Ishikawa (cell line): ENCODE measurements around the gene C11orf21.
A peak's percentile ranks its signal among the peaks of the same experiment; 100 is the strongest.

Source experiments
- CEBPB ChIP-seq: IDR thresholded peaks from 2 replicates; pipeline ENCODE4 v1.6.1; 2012
- CREB1 ChIP-seq: IDR thresholded peaks from 2 replicates; pipeline ENCODE4 v1.6.1; 2012; ENCODE audit warnings: low read depth
- EGR1 ChIP-seq: IDR thresholded peaks from 2 replicates; pipeline ENCODE4 v1.6.1; 2012
- EP300 ChIP-seq: IDR thresholded peaks from 2 replicates; pipeline ENCODE4 v1.6.1; 2012; ENCODE audit warnings: borderline replicate concordance
- FOXM1 ChIP-seq: IDR thresholded peaks from 2 replicates; pipeline ENCODE4 v1.6.1; 2012; ENCODE audit warnings: low read depth, borderline replicate concordance
- NFIC ChIP-seq: IDR thresholded peaks from 2 replicates; pipeline ENCODE4 v1.6.1; 2012
- RAD21 ChIP-seq: IDR thresholded peaks from 2 replicates; pipeline ENCODE4 v1.6.1; 2012; ENCODE audit warnings: low read depth
- TAF1 ChIP-seq: IDR thresholded peaks from 2 replicates; pipeline ENCODE4 v1.6.1; 2012; ENCODE audit warnings: low read depth, mild to moderate bottlenecking
- TCF12 ChIP-seq: IDR thresholded peaks from 2 replicates; pipeline ENCODE4 v1.6.1; 2012; ENCODE audit warnings: low read depth
- TEAD4 ChIP-seq: IDR thresholded peaks from 2 replicates; pipeline ENCODE4 v1.6.1; 2012
- YY1 ChIP-seq: IDR thresholded peaks from 2 replicates; pipeline ENCODE4 v1.6.1; 2012; ENCODE audit warnings: low read depth
- ZBTB7A ChIP-seq: IDR thresholded peaks from 2 replicates; pipeline ENCODE4 v1.6.1; 2012; ENCODE audit warnings: low read depth
- TF ChIP-seq, protein P1 (sequence below): IDR thresholded peaks from 2 replicates; pipeline ENCODE4 v1.6.1; 2012
- TF ChIP-seq, protein P2 (sequence below): IDR thresholded peaks from 2 replicates; pipeline ENCODE4 v1.6.1; 2012; ENCODE audit warnings: low read depth, mild to moderate bottlenecking
- TF ChIP-seq, protein P3 (sequence below): IDR thresholded peaks from 2 replicates; pipeline ENCODE4 v1.6.1; 2012

C11orf21 gene

DNA sequence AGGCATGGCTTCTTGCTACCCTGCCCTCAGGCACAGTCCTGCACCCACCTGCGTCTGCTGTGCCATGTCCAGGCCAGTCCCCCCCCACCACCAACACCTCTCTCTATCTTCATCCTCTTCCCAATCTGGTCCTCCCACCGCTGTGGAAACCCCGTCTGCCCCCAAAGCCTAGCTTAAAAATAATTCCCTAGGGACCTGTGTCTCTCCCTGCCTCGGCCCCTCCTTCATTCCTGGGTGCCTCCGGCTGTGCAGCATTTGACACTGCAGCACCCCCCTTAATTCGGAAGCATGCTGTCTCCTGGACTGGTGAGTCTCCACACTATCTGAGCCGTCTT lies 28.8 kb downstream of the C11orf21 start:
- TF ChIP-seq TEAD4, result no peak

DNA sequence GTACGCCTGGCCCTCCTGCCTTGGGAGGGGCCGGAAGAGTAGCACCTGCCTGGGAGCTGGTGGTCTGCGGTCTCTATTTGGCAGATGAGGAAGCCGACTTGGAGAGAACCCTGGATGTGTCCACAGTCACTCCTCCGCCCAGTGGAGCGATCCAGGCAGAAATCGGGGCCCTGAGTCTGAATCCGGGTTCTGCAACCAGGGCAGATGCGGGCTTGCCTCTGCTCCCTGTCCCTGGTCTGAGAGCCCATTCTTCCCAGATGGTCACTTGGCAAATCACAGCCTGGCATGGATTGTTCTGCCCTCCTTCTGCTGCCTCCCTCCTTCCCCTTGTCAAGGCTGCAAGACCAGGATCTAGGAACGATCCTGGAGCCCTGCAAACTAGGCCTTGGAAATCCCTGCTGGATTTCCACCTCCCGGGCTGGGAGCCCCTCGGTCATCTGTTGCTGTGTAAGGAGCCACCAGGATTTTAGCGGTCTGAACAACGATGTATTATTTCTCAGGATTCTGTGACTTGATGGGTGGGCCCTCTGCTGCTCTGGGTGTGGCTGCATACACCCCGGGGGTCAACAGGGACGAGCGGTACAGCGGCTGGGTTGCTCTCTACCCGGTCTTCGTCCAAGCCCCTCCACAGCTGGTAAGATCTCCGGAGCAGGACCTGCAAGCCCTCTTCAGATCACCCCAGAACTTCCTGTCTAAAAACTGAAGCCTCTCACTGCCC lies 29.3 kb downstream of the C11orf21 start:
- TF ChIP-seq, protein P1, sequence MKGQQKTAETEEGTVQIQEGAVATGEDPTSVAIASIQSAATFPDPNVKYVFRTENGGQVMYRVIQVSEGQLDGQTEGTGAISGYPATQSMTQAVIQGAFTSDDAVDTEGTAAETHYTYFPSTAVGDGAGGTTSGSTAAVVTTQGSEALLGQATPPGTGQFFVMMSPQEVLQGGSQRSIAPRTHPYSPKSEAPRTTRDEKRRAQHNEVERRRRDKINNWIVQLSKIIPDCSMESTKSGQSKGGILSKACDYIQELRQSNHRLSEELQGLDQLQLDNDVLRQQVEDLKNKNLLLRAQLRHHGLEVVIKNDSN, result no peak
- TF ChIP-seq TCF12, result no peak
- TF ChIP-seq CREB1, result no peak
- no peak for TF ChIP-seq YY1

DNA sequence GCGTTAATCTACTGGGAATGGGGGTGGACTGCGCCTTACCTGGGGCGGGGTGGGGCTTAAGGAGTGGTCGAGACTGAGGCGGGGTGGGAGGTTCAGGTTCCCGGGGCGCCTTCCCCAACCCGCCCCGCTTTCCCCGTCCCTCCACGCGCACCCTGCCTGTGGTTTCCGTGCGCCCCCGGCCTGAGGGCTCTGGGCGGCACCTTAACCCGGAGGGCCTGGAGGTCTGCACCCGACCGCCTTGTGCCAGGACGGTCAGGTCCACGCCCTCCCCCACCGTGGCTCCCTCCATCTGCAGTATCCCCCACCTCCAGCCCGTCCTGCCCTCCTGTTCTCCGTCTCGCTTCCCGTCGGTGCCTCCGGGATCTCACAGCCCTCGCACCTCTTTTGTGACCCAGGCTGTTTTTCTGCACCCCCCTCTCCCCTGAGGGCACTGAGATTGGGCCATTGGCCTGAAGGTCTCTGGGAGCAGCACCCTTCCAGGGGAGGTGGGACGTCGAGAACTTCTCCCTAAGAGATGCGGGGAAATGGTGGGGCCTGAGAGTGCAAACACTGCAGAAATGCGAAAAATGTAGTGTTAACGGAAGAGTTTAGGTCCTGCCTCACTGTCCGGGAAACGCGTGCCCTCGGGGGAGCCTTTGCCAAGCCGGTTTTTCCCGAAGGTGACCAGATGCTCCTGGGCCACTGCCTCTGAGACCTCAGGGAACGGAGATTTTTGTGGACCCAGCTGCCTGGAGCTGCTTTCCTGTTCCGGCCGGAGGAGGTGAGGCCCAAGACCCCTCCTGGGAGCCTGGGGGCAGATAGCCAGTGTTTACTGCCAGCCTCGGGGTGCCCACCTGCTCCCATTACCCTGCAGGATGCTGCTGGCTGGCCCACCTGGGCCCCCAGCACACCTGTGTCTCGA lies 30.1 kb downstream of the C11orf21 start:
- TF ChIP-seq EGR1, result no peak
- no peak for TF ChIP-seq NFIC
- TF ChIP-seq RAD21, result no peak
- TF ChIP-seq TEAD4, result no peak
- TF ChIP-seq ZBTB7A, result no peak
- TF ChIP-seq, protein P2, sequence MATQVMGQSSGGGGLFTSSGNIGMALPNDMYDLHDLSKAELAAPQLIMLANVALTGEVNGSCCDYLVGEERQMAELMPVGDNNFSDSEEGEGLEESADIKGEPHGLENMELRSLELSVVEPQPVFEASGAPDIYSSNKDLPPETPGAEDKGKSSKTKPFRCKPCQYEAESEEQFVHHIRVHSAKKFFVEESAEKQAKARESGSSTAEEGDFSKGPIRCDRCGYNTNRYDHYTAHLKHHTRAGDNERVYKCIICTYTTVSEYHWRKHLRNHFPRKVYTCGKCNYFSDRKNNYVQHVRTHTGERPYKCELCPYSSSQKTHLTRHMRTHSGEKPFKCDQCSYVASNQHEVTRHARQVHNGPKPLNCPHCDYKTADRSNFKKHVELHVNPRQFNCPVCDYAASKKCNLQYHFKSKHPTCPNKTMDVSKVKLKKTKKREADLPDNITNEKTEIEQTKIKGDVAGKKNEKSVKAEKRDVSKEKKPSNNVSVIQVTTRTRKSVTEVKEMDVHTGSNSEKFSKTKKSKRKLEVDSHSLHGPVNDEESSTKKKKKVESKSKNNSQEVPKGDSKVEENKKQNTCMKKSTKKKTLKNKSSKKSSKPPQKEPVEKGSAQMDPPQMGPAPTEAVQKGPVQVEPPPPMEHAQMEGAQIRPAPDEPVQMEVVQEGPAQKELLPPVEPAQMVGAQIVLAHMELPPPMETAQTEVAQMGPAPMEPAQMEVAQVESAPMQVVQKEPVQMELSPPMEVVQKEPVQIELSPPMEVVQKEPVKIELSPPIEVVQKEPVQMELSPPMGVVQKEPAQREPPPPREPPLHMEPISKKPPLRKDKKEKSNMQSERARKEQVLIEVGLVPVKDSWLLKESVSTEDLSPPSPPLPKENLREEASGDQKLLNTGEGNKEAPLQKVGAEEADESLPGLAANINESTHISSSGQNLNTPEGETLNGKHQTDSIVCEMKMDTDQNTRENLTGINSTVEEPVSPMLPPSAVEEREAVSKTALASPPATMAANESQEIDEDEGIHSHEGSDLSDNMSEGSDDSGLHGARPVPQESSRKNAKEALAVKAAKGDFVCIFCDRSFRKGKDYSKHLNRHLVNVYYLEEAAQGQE, result no peak
- no peak for TF ChIP-seq CREB1
- no peak for TF ChIP-seq EP300
- TF ChIP-seq, protein P1, result no peak
- TF ChIP-seq FOXM1, result no peak
- TF ChIP-seq, protein P3, sequence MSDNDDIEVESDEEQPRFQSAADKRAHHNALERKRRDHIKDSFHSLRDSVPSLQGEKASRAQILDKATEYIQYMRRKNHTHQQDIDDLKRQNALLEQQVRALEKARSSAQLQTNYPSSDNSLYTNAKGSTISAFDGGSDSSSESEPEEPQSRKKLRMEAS, result no peak
- TF ChIP-seq YY1, result no peak
- TF ChIP-seq CEBPB, result no peak
- TF ChIP-seq TAF1, result no peak
- no peak for TF ChIP-seq TCF12

DNA sequence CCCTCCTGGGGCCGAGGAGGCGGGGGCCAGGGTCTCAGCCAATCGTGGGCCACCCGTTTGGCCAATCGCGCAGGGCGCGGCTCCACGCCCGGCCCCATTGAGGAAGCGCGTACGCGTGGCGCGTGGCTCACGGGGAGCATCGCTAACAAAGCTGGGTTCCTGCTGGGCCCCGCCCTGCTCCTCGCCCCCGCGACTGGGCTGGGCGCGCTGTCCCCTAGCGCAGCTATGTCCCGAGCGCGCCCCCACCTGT lies 30.7 kb downstream of the C11orf21 start:
- TF ChIP-seq EGR1, result 0 out of 2 replicates have a peak, but pooled peaks have one; percentile 46
- no peak for TF ChIP-seq TEAD4

DNA sequence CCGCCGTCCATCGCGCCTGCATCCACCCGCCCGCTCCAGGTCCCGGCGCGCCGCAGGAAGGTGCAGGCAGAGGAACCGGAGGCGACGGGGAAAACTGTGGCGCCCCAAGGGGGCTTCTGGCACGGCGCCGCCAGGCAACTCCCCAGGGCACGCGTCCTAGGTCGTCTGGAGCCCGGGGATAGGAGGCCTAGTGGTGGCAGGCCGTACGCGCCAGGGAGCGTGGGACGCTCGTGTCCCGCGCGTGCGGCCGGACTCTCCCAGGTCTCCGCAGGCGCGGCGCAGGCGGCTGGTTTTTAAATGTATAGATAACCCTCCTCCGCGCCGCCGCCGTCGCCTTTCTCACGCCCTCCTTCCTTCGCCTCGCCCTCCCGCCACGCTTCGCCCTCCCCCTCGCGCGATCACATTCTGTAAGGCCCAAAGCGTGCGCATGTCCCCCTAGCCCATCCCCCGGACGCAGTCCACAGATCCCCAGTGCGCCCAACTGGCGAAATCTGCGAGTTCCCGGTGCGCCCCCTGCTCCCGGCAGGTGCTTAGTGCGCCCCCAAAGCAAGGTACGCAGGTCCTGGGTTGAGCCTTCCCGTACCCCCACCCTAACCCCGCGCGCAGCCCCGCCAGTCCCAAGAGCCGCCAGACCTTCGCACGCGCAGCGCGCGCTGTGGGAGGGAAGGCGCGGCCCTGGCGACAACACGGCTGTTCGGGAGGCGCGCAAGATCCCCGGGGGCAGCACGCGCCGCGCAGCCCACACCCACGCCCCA lies 31.2 kb downstream of the C11orf21 start, which contains the start of gene ASCL2:
ASCL2 (minus strand) TSS at position 267 of the 755 bp plus-strand sequence; CDS start at position 11, 256 bp downstream.
- TF ChIP-seq TAF1, result no peak
- no peak for TF ChIP-seq RAD21
- no peak for TF ChIP-seq EGR1
- no peak for TF ChIP-seq CREB1
- TF ChIP-seq, protein P1, result no peak
- no peak for TF ChIP-seq EP300
- TF ChIP-seq TCF12, result no peak
- no peak for TF ChIP-seq FOXM1
- TF ChIP-seq, protein P3, result no peak

DNA sequence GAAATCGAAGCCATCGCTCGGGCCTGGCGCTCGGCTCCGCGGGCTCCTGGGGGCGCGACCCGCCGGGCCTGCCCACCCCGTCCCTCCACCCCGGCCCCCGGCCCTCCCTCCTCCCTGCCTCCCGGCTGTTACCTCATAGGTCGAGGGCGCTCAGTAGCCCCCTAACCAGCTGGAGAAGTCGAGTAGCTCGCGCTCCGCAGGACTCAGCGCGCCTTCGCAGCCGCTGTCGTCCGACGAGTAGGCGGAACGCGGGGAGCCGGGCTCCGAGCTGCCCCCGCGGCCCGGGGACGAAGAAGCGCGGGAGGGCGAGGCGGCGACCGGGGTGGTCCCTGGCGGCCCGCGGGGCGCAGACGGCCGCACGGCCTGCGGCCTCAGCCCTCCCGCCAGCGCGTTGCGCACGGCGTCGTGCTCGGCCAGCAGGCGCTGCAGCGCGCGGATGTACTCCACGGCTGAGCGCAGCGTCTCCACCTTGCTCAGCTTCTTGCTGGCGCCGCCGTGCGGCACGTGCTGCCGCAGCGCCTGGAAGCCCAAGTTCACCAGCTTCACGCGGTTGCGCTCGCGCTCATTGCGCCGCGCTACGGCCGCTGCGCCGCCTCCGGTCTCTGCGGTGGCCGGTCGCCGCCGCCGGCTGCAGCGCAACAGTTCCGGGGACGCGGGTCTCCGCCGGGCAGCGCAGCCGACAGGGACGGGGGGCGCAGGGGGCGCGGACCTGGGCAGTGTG lies 32.0 kb downstream of the C11orf21 start:
- TF ChIP-seq, protein P3, result peak; percentile 95
- TF ChIP-seq TCF12 (no peak), EGR1 (no peak), FOXM1 (no peak), ZBTB7A (no peak), RAD21 (peak; percentile 28; the same call in 1 of the 2 replicates), NFIC (no peak), YY1 (no peak), EP300 (no peak)
- TF ChIP-seq, protein P2, result no peak
- TF ChIP-seq, protein P1, result peak; percentile 55; the same call in 1 of the 2 replicates
